H54 (cell line): ENCODE measurements around the gene DNAJC5.
A peak's percentile ranks its signal among the peaks of the same experiment; 100 is the strongest.

Source experiments
- DNase-seq: peaks from one replicate; pipeline ENCODE4 v3.0.0; 2011; ENCODE audit warnings: low spot score, mixed read lengths; ENCODE audit not compliant: insufficient read length
- FAIRE-seq: peaks from 3 replicates; lab custom pipeline; 2011; peaks lifted over from hg19 to GRCh38; lab: Jason Lieb, UNC
- POLR2A ChIP-seq: IDR thresholded peaks from 2 replicates; pipeline ENCODE4 v1.6.1; 2011; ENCODE audit warnings: low read depth, mild to moderate bottlenecking, low read length

The DNAJC5 gene

DNA sequence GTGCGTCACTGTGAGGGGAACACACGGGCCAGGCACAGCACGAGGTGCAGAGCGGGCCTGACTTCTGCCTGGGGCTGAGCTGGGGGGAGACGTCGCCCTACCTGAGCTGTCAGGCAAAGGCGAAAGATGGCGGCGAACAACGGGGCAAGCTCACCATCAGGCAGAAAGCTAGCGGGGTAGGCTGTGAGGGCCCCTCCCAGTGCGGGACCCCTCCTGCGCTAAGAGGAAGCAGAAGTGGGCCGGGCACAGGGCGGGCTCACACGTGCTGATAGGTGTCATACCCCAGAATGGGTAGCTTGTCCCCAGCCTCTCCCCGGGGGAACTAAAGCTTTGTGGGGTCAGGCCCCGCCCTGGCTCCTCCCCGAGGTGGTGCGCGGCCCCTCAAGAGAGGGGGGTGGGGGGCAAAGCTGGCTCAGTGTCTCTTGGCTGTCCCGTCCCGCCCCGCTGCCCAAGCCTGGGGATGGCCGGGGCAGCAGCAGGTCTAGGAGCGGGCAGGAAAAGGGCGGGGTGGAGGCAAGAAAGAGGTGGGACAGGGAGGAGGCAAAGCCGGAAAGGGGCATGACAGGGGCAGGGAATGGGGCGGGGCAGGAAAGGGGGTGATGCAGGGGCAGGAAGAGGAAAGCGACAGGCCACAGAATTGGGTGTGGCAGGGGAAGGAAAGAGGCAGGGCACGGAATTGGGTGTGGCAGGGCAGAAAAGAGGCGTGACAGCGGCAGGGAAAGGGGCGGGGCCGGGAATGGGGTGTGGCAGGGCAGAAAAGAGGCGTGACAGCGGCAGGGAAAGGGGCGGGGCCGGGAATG, 46.6 kb downstream of the DNAJC5 start:
- no peak for FAIRE-seq
- DNase-seq, result peak; percentile 59

DNA sequence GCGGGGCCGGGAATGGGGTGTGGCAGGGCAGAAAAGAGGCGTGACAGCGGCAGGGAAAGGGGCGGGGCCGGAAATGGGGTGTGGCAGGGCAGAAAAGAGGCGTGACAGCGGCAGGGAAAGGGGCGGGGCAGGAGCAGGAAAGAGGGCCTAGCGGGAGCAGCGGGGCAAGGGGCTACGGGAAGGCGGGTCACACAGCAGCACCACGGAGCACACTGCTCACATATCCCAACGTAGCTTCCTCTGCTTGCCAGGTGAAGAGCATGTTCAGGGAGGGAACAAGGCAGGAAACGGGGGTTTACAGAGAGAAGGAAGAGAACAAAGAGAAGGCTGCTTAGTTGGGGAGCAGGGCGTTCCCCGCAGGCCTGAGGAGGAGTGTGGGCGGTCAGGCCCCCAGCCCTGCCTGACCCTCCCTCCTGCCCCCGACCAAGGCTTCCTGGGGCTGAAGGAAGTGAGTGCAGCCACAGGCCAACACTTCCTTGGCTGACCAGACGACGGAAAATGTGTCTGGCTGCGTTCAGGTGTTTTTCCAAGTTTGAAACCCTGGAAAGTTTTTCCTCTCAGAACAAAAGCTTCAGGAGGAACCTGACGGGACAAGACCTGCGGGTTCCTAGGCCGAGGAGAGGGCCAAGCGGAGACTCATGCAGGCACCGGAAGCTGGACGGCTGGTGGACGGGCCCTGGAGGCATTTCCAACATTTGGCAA, 47.5 kb downstream of the DNAJC5 start:
- DNase-seq, result no peak
- no peak for TF ChIP-seq POLR2A
- no peak for FAIRE-seq

More for the DNA sequence above, 46.6 kb downstream of the DNAJC5 start:
- no peak for TF ChIP-seq POLR2A

DNA sequence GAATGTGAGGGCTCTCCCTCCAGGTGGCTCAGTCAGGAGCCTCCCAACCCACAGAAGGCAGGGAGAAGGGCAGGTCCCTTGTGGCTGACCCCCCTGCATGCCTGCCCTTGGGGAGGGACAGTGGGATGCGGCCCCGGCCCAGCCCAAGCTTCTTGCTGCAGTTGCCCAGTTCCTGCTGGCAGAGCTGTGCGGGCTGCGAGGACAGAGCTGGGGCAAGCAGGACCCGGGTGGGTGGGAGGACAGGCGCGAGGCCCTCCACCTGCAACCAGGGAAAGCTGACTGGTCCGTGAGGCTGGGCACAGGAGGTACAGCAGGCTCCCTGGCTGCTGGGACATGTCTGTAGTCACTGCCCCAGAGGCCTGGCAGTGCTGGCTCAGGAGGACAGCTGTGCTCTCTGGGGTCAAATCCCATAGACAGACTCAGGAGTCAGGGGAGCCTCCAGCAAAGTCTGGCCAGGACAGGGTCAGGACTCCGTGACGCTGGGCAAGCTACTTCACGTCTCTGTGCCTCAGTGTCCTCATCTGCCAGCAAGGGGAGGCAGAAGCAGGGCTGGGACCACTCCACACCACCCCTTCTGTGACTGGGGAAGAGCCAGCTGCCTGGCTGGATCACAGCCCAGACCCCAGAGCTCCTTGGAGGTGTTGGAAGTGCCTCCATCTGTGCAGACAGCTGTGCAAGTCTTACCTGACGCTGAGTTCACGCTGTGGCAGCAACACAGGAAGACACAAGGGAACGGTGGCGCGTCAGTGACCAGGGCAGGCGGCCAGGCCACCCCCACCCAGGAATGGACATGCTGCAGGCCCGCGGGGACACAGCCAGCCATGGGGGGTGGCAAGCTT, 48.3 kb downstream of the DNAJC5 start:
- no peak for FAIRE-seq
- no peak for DNase-seq
- TF ChIP-seq POLR2A, result no peak

DNA sequence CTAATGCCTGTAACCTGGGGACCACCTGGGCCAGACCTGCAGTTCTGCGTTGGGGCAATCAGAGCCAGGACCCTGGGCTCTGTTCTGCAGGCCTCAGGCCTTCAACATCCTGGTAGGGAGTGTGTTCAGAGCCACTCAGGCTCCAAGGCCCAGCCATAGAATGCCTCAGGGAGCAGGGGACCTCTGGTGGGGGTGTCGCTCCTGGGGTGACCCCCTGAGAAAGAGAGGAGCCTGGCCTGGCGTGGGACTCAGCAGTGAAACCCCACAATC, 48.8 kb downstream of the DNAJC5 start:
- FAIRE-seq, result no peak

DNA sequence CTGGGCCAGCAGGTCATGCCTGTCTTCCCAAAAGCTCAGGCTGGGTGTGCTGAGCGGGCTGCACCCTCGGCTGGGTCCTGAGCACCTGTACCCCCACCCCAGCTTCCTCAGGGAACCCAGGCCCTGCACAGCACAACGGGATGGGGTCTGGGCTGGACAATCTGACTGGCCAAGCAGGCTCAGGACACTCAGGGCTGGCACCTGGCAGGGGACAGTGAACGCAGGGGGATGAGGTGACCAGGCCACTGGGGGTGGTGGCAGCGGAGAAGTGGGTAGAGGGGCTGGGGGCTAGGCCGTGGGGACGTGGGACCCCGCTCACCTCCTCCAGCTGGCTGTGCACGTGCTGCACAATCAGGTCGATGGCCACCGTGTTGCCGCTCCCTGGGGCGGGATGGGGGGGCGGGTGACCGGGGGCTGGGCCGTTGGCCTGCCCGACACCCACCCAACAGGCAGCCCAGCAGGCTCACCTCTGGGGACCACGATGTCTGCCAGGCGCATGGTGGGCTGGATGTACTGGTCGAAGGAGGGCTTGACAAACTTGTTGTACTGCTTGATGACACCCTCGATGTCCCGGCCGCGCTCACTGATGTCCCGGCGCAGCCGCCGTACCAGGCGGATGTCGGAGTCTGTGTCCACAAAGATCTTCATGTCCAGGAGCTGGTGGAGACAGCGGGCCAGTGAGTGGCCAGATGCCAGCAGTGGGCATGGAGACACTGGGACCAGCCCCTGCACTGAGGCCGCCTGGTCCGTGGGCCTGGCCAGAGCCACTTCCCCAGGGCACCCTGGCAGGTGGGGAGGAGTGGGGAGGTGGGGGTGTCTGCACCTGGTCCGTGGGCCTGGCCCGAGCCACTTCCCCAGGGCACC, 49.4 kb downstream of the DNAJC5 start:
- no peak for FAIRE-seq
- no peak for TF ChIP-seq POLR2A
- DNase-seq, result no peak

More for the DNA sequence above, 48.8 kb downstream of the DNAJC5 start:
- no peak for DNase-seq
- TF ChIP-seq POLR2A, result no peak

DNA sequence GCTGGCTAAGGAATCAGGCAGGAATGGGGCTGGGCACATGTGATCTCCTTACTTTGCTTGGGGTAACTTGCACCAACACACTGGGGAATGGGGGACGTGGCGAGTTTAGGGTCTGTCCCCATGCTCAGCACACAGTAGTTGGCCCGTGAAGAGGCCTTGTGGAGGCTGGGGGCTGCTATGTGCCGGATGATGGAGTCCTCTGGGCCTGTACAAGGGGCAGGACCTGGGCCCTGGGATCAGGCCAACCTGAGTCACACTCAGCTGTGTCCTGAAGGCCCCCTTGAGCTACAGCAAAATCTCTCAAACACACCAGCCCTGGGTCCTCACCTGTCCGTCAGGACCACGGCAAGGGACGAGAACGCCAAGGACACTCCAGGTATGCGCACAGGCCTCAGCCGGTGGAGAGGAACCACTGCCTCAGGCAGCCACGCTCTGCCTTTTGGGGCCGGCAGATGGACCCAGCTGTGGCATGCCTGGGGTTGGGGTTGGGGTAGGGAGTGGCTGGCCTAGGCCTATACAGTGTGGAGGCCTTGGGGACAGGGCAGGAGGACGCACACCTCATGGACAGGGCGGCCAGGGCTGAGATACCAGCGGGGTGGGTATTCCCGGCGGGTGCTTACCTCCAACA, 50.2 kb downstream of the DNAJC5 start:
- FAIRE-seq (no peak), DNase-seq (no peak)
- TF ChIP-seq POLR2A, result no peak

DNA sequence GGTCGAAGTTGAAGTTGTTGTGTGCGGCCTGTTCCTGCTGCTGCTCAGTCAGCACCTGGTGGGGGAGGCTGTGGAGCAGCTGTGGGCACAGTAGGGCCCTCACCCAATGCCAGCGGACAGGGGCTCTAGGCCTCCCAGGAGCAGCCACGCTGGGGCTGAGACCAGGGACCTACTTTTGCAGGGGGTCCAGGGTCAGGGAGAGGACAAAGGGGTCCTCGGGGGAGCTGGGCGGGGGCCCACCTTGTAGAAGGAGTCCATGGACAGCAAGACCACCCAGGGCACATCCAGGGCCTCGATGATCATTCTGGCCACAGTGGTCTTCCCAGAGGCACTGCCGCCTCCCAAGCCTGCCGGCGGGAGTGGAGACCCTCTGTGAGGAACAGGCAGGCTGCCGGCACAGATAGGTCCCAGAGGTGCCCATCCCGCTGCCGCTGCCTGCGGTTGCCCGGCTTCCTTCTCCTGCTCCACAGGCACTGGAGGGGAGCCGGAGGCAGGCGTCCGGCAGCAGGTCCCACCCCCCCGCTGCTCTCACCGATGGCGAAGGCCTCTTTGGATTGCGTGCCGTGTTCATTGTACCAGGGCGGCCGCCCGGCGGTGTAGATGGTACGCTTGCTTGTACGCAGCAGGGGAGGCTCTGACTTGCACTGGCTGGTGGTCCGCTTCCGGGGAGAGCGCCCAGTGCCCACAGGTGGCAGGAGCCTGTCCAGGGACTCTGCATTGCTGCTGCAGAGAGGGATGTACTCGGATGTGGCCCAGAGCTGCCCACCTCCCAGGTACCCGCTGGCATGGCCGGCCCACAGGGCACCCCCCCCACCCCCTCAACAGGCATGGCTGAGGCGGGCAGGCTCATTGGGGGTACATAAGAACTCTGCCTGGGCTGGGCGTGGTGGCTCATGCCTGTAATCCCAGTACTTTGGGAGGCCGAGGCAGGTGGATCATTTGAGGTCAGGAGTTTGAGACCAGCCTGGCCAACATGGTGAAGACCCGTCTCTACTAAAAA, 51.3 kb downstream of the DNAJC5 start:
- TF ChIP-seq POLR2A, result no peak
- FAIRE-seq, result no peak
- DNase-seq, result no peak

DNA sequence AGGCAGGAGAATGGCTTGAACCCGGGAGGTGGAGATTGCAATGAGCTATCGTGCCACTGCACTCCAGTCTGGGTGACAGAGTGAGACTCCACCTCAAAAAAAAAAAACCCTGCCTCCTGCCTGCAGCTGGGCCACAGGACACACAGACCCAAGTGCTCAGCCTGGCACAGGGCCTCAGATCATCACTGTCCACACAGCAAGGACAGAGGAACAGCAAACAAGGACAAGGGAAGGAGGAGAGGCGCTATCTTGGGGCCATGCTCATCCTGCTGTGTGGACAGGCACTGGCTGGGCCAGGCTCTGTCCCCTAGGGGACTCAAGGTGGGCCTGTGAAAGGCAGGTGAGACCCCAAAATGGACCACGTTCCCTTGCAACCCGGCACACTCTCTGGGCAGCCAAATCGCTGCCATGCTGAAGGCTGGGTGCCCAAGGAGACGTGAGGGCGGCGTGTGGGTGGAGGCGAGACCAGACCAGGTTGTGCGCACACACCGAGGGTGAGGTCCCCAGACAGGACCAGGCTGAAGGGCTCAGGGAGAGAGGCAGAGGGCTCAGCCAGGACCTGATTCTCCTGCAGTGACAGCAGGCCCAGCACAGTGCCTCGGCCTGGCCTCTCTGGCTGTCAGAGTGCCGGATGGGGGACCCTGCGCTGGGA, 52.2 kb downstream of the DNAJC5 start:
- DNase-seq, result no peak
- TF ChIP-seq POLR2A, result no peak
- no peak for FAIRE-seq

DNA sequence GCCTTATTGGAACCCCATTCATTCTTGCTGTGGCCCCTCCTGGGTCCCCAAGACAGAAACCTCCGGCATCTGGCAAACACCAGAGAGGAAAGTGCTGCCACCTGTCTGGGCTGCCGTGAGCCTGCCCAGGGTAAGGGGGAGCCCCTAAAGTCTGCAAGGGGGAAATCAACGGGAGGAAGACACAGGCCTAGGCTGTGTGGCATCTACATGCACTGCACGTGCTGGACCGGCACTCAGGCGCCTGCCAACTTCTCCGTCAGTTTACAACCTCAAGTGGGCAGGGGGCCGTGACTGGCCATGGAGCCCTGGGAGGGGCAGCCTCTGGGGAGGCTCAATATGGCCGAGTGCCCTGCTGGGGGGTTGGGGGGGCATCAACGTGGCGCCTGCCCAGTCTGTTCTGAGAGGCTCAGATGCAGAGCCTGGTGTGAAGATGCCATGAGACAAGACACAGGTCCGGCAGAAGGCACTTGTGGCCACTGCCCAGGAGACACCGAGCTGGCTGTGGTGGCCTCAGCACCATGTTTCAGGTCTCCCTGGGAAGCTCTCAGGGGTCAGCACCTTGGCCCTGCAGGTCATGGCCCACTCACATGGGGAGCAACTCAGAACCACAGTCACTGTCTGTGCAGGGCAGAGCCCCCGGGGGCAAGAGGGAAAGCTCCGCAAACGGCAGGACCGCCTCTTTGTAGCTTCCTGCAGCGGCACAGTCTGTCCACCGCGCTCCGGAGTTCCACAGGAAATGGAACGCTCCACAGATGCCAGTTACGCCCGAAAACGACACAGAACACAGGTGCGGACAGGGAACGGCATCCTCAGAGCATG, 52.9 kb downstream of the DNAJC5 start:
- FAIRE-seq (no peak), DNase-seq (no peak)
- TF ChIP-seq POLR2A, result no peak

DNA sequence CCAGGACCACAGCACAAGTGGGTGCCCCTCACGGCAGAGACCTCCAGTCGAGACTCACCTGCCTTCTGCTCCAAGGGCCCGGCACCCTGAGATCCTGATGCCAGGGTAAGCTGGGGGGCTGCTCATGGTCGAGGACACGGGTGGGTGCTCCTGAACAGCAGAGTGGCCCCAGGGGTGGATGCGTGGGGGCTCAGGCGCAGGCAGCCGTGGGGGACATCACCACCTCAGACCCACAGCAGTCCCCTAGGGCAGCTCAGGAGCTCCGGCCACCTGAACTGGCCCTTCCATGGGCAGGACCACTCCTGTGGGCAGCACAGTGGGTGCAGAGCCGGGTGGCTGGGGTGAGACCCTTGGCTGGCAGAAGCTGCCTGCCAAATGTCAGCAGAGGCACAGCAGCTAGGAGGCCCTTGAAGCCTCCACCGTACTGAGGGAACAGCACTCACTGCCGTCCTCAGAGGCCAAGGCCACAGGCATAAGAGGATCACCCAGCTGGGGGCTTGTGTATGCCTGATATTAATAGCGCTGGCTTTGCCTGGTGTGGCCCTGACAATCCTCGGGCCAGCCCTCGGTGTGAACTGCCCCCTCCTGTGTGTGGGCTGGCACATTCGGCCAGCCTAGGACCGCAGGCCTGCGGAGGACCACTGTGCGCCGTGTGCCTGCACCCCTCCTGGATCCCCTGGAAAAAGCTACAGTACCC, 55.9 kb downstream of the DNAJC5 start:
- FAIRE-seq (no peak), DNase-seq (no peak)
- no peak for TF ChIP-seq POLR2A
